SHP77 treated with DMSO at 0.1 percent for 48 hours (cell line): Measurements from ENCODE around the gene CHRFAM7A.
"Not testable (repeated sequence)": the region's sequence is repeated elsewhere in the genome, so short reads cannot be mapped to it uniquely, and the experiment has no call there.

Experiments
- DNase-seq: peaks from one replicate; lab custom pipeline; 2025; lab: John Stamatoyannopoulos, UW

CHRFAM7A gene

GRCh38 chr15:30392766-30393663 lies at the start of gene CHRFAM7A:
Gene CHRFAM7A, minus strand, starts transcription at chr15:30393540. Its CDS starts 10,189 bp downstream, at chr15:30383351.
- not testable (repeated sequence) for DNase-seq

GRCh38 chr15:30438348-30438747 lies 45.0 kb upstream of the CHRFAM7A start:
- DNase-seq, result not testable (repeated sequence)

GRCh38 chr15:30435878-30436277 lies 42.5 kb upstream of the CHRFAM7A start:
- not testable (repeated sequence) for DNase-seq

- DNase-seq, result not testable (repeated sequence)
Measured at GRCh38 chr15:30420723-30421122, 27.4 kb upstream of the CHRFAM7A start.

- DNase-seq, result not testable (repeated sequence)
Measured at GRCh38 chr15:30414160-30414559, 20.8 kb upstream of the CHRFAM7A start, which contains the start of gene GOLGA8R. Gene GOLGA8R, minus strand, starts transcription at chr15:30414260. Its CDS starts 98 bp downstream, at chr15:30414162.

GRCh38 chr15:30407636-30408035 lies 14.3 kb upstream of the CHRFAM7A start:
- not testable (repeated sequence) for DNase-seq

- DNase-seq, result not testable (repeated sequence)
Measured at GRCh38 chr15:30398988-30399387, 5.6 kb upstream of the CHRFAM7A start.

GRCh38 chr15:30393664-30393991 lies 288 bp upstream of the CHRFAM7A start:
- not testable (repeated sequence) for DNase-seq

- not testable (repeated sequence) for DNase-seq
Measured at GRCh38 chr15:30386318-30386887, 6.9 kb downstream of the CHRFAM7A start.

GRCh38 chr15:30377082-30377413 lies 16.3 kb downstream of the CHRFAM7A start:
- not testable (repeated sequence) for DNase-seq

- not testable (repeated sequence) for DNase-seq
Measured at GRCh38 chr15:30376375-30377081, 16.8 kb downstream of the CHRFAM7A start.

- DNase-seq, result not testable (repeated sequence)
Measured at GRCh38 chr15:30375872-30376271, 17.5 kb downstream of the CHRFAM7A start.

GRCh38 chr15:30374862-30375261 lies 18.5 kb downstream of the CHRFAM7A start:
- not testable (repeated sequence) for DNase-seq

- not testable (repeated sequence) for DNase-seq
Measured at GRCh38 chr15:30368271-30368670, 25.1 kb downstream of the CHRFAM7A start.

- DNase-seq, result not testable (repeated sequence)
Measured at GRCh38 chr15:30367246-30367645, 26.1 kb downstream of the CHRFAM7A start.

- DNase-seq, result not testable (repeated sequence)
Measured at GRCh38 chr15:30361404-30361803, 31.9 kb downstream of the CHRFAM7A start.

GRCh38 chr15:30360990-30361389 lies 32.4 kb downstream of the CHRFAM7A start:
- not testable (repeated sequence) for DNase-seq

- DNase-seq, result not testable (repeated sequence)
Measured at GRCh38 chr15:30355043-30355442, 38.3 kb downstream of the CHRFAM7A start.

- not testable (repeated sequence) for DNase-seq
Measured at GRCh38 chr15:30349803-30350202, 43.5 kb downstream of the CHRFAM7A start.

GRCh38 chr15:30336584-30336983 lies 56.8 kb downstream of the CHRFAM7A start:
- not testable (repeated sequence) for DNase-seq

- not testable (repeated sequence) for DNase-seq
Measured at GRCh38 chr15:30334152-30334551, 59.2 kb downstream of the CHRFAM7A start.

GRCh38 chr15:30326145-30326544 lies 67.2 kb downstream of the CHRFAM7A start:
- DNase-seq, result not testable (repeated sequence)
